ENCODE measurements around the gene L3MBTL2.

Gene L3MBTL2

DNA sequence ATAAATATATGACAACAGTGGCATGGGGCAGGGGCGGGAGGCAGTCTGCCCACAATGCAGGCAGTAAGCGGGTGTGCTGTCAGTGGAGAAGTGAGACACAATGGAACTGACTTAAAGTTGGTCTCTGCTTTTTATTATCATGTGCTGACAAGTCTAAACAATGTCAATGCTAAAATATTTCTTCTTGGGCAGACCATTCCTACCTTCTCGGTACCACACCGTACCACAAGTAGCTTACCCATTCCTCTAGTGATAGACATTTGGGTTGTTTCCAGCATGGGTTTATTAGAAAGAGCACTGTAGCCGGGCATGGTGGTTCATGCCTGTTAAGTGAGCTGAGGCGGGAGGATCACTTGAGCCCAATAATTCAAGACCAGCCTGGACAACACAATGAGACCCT lies 38.2 kb downstream of the L3MBTL2 start:
- Histone ChIP-seq H3K36me3 (ENCODE audit: control insufficient read depth in 1 of 2, insufficient read depth in 2 of 2, low read length in 2 of 2) (peaks cover 32% of the 10 kb centered on the region in 2 experiments), H2AFZ (ENCODE audit: insufficient read depth, low read length, poor library complexity) (no peak overlapping the region), H2BK12ac (ENCODE audit: low read length) (no peak overlapping the region), H3K9me3 (ENCODE audit: insufficient read depth, low read depth, low read length) (no peaks in the 10 kb centered on the region), H4K91ac (ENCODE audit: low read depth, low read length) (no peak overlapping the region), H3K14ac (ENCODE audit: low read length) (no peak overlapping the region), H3K4ac (ENCODE audit: low read depth, low read length) (no peak overlapping the region), H3K27ac (ENCODE audit: low read depth, low read length) (no peak overlapping the region), H4K12ac (ENCODE audit: low read depth, low read length) (no peak overlapping the region), H3K79me1 (ENCODE audit: low read length) (peaks cover 4% of the 10 kb centered on the region), H3K4me2 (ENCODE audit: low read length) (no peak overlapping the region), H2BK5ac (ENCODE audit: low read depth, low read length, poor library complexity) (no peak overlapping the region), H3K27me3 (ENCODE audit: insufficient read depth, low read length) (no peaks in the 10 kb centered on the region), H2BK120ac (ENCODE audit: insufficient read depth, low read length, poor library complexity) (no peak overlapping the region), H3K79me2 (ENCODE audit: control insufficient read depth, insufficient read depth, low read length, poor library complexity) (no peaks in the 10 kb centered on the region), H4K8ac (ENCODE audit: low read depth, low read length) (no peak overlapping the region), H2AK5ac (ENCODE audit: low read length) (no peak overlapping the region), H3K9ac (ENCODE audit: low read length) (no peak overlapping the region), H3K23ac (ENCODE audit: low read length) (no peak overlapping the region), H3K18ac (ENCODE audit: low read length) (no peak overlapping the region), H3K4me3 (ENCODE audit: low read depth, low read length) (no peak overlapping the region), H3K4me1 (ENCODE audit: control insufficient read depth in 1 of 2, insufficient read depth in 2 of 2, low read length in 2 of 2) (peaks cover 3% of the 10 kb centered on the region in 2 experiments)
- DNase-seq = no peak
- WGBS (ENCODE audit: extremely low coverage, insufficient coverage, insufficient read length) = no CpG with 5 or more reads among the region's 6 CpGs

DNA sequence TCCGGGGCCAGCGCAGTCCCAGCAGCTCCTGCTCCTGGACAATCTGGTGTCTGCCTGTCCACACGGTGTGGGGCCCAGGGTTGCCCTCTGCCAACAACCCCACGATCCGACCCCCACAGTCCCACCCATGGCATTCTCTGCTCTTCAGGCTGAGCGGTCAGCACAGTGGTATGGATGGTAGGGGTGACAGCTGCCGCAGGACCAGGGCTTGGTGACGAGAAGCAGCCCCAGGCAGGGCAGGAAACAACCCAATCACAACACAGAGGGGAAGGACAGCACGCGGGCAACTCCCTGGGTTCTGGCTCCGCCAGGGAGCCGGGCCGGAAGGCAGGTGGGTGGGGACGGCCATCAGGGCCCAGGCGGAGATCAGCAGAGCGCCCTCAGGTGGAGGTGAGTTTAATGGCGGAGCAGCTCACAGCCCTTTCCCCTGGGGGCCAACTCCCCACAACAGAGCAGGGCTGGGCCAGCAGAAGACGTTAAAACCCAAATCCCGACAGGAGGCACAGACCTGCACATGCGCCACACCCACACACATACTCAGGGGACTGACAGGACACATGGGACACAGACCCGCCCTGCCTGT lies 40.9 kb downstream of the L3MBTL2 start:
- Histone ChIP-seq H4K12ac (ENCODE audit: low read depth, low read length) (no peak overlapping the region), H2AK5ac (ENCODE audit: low read length) (no peak overlapping the region), H3K79me1 (ENCODE audit: low read length) (no peaks in the 10 kb centered on the region), H3K23ac (ENCODE audit: low read length) (no peak overlapping the region), H3K4ac (ENCODE audit: low read depth, low read length) (no peak overlapping the region), H2BK120ac (ENCODE audit: insufficient read depth, low read length, poor library complexity) (no peak overlapping the region), H3K4me2 (ENCODE audit: low read length) (no peak overlapping the region), H3K27ac (ENCODE audit: low read depth, low read length) (no peak overlapping the region), H4K91ac (ENCODE audit: low read depth, low read length) (no peak overlapping the region), H3K14ac (ENCODE audit: low read length) (no peak overlapping the region), H4K8ac (ENCODE audit: low read depth, low read length) (no peak overlapping the region), H3K4me3 (ENCODE audit: low read depth, low read length) (no peak overlapping the region), H2BK5ac (ENCODE audit: low read depth, low read length, poor library complexity) (no peak overlapping the region), H3K27me3 (ENCODE audit: insufficient read depth, low read length) (no peaks in the 10 kb centered on the region), H3K4me1 (ENCODE audit: control insufficient read depth in 1 of 2, insufficient read depth in 2 of 2, low read length in 2 of 2) (no peaks in the 10 kb centered on the region), H2BK12ac (ENCODE audit: low read length) (no peak overlapping the region), H3K9ac (ENCODE audit: low read length) (no peak overlapping the region), H3K18ac (ENCODE audit: low read length) (no peak overlapping the region), H2AFZ (ENCODE audit: insufficient read depth, low read length, poor library complexity) (no peak overlapping the region), H3K36me3 (ENCODE audit: control insufficient read depth in 1 of 2, insufficient read depth in 2 of 2, low read length in 2 of 2) (peaks cover 58 to 59% of the 10 kb centered on the region in 2 experiments), H3K79me2 (ENCODE audit: control insufficient read depth, insufficient read depth, low read length, poor library complexity) (no peaks in the 10 kb centered on the region), H3K9me3 (ENCODE audit: insufficient read depth, low read depth, low read length) (no peaks in the 10 kb centered on the region)
- no CpG with 5 or more reads among the region's 21 CpGs for WGBS (ENCODE audit: extremely low coverage, insufficient coverage, insufficient read length)
- no peak for DNase-seq

DNA sequence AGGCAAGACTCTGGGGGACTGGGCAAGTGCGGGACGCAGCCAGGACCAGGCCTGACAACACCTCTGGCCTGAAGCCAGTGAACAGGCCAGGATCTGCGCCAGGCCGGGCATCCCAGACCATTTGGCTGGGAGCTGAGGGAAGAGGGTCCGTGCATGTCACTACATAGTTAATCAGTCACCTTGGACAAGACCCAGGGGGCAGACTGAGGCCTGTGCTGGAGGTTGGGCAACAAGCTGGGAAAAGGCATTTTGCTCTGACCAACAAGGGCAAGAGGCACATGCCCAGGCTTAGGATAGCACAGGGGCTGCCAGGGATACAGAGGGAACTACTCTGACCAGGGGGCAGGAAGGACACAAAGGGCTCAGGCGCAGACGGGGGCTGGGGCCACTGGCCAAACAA lies 42.6 kb downstream of the L3MBTL2 start:
- H2BK120ac ChIP-seq (ENCODE audit: insufficient read depth, low read length, poor library complexity) = no peak overlapping the region
- H3K4me3 ChIP-seq (ENCODE audit: low read depth, low read length) = no peak overlapping the region
- H3K18ac ChIP-seq (ENCODE audit: low read length) = no peak overlapping the region
- no peak overlapping the region for H3K9ac ChIP-seq (ENCODE audit: low read length)
- H2AK5ac ChIP-seq (ENCODE audit: low read length) = no peak overlapping the region
- no peak overlapping the region for H4K91ac ChIP-seq (ENCODE audit: low read depth, low read length)
- H4K8ac ChIP-seq (ENCODE audit: low read depth, low read length) = no peak overlapping the region
- no peak overlapping the region for H3K23ac ChIP-seq (ENCODE audit: low read length)
- no peaks in the 10 kb centered on the region for H3K27me3 ChIP-seq (ENCODE audit: insufficient read depth, low read length)
- H3K36me3 ChIP-seq (ENCODE audit: control insufficient read depth in 1 of 2, insufficient read depth in 2 of 2, low read length in 2 of 2) = peaks cover 70 to 74% of the 10 kb centered on the region in 2 experiments
- no peaks in the 10 kb centered on the region for H3K9me3 ChIP-seq (ENCODE audit: insufficient read depth, low read depth, low read length)
- no peak overlapping the region for H3K4ac ChIP-seq (ENCODE audit: low read depth, low read length)
- no peak overlapping the region for H3K27ac ChIP-seq (ENCODE audit: low read depth, low read length)
- H2AFZ ChIP-seq (ENCODE audit: insufficient read depth, low read length, poor library complexity) = no peak overlapping the region
- no peak overlapping the region for H2BK12ac ChIP-seq (ENCODE audit: low read length)
- no peak for DNase-seq
- H3K4me2 ChIP-seq (ENCODE audit: low read length) = no peak overlapping the region
- no peaks in the 10 kb centered on the region for H3K4me1 ChIP-seq (ENCODE audit: control insufficient read depth in 1 of 2, insufficient read depth in 2 of 2, low read length in 2 of 2)
- no peak overlapping the region for H3K14ac ChIP-seq (ENCODE audit: low read length)
- WGBS (ENCODE audit: extremely low coverage, insufficient coverage, insufficient read length) = no CpG with 5 or more reads among the region's 7 CpGs
- no peak overlapping the region for H4K12ac ChIP-seq (ENCODE audit: low read depth, low read length)
- H3K79me2 ChIP-seq (ENCODE audit: control insufficient read depth, insufficient read depth, low read length, poor library complexity) = no peaks in the 10 kb centered on the region
- no peak overlapping the region for H2BK5ac ChIP-seq (ENCODE audit: low read depth, low read length, poor library complexity)
- H3K79me1 ChIP-seq (ENCODE audit: low read length) = no peaks in the 10 kb centered on the region

DNA sequence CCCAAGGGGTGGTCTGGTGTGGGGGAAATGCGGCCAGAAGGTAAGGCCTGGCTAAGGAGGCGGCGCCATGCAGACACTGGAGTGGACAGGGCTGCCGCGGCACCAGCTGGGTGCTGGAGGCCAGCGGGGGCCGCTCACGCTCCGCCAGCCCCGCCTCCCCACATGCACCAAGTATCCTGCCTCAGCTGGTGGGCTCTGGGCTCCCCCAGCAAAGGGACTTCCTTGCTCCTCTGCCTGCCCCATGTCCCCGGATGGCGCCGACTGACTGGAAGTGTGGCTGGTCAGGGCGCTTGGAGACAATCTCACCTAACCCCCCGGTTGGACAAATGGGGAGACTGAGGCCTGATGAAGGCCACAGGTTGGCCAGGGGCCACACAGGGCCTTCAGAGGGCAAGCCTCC lies 43.2 kb downstream of the L3MBTL2 start:
- H3K4me2 ChIP-seq (ENCODE audit: low read length) = no peak overlapping the region
- H3K23ac ChIP-seq (ENCODE audit: low read length) = no peak overlapping the region
- H3K36me3 ChIP-seq (ENCODE audit: control insufficient read depth in 1 of 2, insufficient read depth in 2 of 2, low read length in 2 of 2) = peaks cover 76 to 80% of the 10 kb centered on the region in 2 experiments

More for the DNA sequence above, 43.2 kb downstream of the L3MBTL2 start:
- Histone ChIP-seq H3K27me3 (ENCODE audit: insufficient read depth, low read length) (no peaks in the 10 kb centered on the region), H4K91ac (ENCODE audit: low read depth, low read length) (no peak overlapping the region), H2BK5ac (ENCODE audit: low read depth, low read length, poor library complexity) (no peak overlapping the region), H3K79me1 (ENCODE audit: low read length) (no peaks in the 10 kb centered on the region), H3K9me3 (ENCODE audit: insufficient read depth, low read depth, low read length) (no peaks in the 10 kb centered on the region), H3K18ac (ENCODE audit: low read length) (no peak overlapping the region), H3K14ac (ENCODE audit: low read length) (no peak overlapping the region), H3K27ac (ENCODE audit: low read depth, low read length) (no peak overlapping the region), H3K9ac (ENCODE audit: low read length) (no peak overlapping the region), H3K4me1 (ENCODE audit: control insufficient read depth in 1 of 2, insufficient read depth in 2 of 2, low read length in 2 of 2) (no peaks in the 10 kb centered on the region), H4K8ac (ENCODE audit: low read depth, low read length) (no peak overlapping the region), H2BK120ac (ENCODE audit: insufficient read depth, low read length, poor library complexity) (no peak overlapping the region), H2AK5ac (ENCODE audit: low read length) (no peak overlapping the region), H4K12ac (ENCODE audit: low read depth, low read length) (no peak overlapping the region), H3K79me2 (ENCODE audit: control insufficient read depth, insufficient read depth, low read length, poor library complexity) (no peaks in the 10 kb centered on the region), H2BK12ac (ENCODE audit: low read length) (no peak overlapping the region), H2AFZ (ENCODE audit: insufficient read depth, low read length, poor library complexity) (no peak overlapping the region), H3K4ac (ENCODE audit: low read depth, low read length) (no peak overlapping the region), H3K4me3 (ENCODE audit: low read depth, low read length) (no peak overlapping the region)
- no peak for DNase-seq
- WGBS (ENCODE audit: extremely low coverage, insufficient coverage, insufficient read length) = no CpG with 5 or more reads among the region's 15 CpGs
